Prostate gland (tissue), 2 donors: Measurements from ENCODE around the gene MCM3AP.

Source experiments
- POLR2A ChIP-seq: fragments of 450-650 bp; IDR thresholded peaks from one replicate; pipeline ENCODE4 v1.6.1; 2016; ENCODE audit warnings: antibody characterized with exemption, mild to moderate bottlenecking
- POLR2AphosphoS5 ChIP-seq: sonication (generic); formaldehyde crosslinking; IDR thresholded peaks from one replicate; pipeline ENCODE4 v1.6.1; 2017; ENCODE audit warnings: antibody characterized with exemption
- TF ChIP-seq, protein P1 (sequence below), 4 experiments: fragments of 200-600 bp in 2 of 4; fragments of 450-650 bp in 2 of 4; sonication (generic) in 2 of 4; IDR thresholded peaks; 1 replicate in 3 of 4; 2 replicates in 1 of 4; pipeline ENCODE4 v1.5.1; 2016 to 2019; ENCODE audit warnings: antibody characterized with exemption in 4 of 4, mild to moderate bottlenecking in 2 of 4, moderate library complexity in 2 of 4

DNA sequence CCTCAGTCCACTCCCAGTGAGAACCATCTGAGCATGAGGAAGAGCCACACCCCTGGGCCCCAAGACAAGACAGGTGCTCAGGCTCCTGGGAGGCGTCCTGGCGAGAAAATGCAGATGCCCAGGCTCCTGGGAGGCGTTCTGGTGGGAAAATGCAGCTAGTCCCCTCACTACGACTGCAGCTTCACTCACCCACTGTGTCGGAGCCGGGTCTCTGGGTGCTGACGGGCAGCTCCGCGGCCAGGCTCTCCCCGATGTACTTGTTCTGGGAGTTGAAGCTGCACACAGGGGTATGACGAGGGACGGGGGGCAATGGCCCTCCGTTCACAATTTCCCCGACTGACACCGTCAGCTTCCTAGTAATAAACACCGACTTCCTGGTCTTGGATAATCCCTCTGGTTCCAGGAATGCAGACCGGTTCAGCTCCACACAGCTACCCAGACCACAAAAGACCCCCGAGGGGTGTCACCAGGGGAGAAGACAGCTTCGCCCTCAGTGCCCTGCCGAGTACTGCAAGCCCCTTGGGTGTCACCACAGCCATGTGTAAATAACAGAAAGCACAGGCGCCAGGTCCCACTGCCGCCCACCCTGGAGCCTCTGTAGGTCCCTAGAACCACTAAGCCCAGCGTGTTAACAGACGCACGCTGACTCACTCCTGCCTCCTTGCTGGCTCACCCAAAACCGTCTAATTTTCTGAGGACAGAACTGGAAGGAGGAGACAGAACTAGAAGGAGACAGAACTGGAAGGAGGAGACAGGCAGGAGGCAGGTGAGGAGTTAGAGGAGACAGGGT, 19.5 kb downstream of the MCM3AP start:
- TF ChIP-seq, protein P1, sequence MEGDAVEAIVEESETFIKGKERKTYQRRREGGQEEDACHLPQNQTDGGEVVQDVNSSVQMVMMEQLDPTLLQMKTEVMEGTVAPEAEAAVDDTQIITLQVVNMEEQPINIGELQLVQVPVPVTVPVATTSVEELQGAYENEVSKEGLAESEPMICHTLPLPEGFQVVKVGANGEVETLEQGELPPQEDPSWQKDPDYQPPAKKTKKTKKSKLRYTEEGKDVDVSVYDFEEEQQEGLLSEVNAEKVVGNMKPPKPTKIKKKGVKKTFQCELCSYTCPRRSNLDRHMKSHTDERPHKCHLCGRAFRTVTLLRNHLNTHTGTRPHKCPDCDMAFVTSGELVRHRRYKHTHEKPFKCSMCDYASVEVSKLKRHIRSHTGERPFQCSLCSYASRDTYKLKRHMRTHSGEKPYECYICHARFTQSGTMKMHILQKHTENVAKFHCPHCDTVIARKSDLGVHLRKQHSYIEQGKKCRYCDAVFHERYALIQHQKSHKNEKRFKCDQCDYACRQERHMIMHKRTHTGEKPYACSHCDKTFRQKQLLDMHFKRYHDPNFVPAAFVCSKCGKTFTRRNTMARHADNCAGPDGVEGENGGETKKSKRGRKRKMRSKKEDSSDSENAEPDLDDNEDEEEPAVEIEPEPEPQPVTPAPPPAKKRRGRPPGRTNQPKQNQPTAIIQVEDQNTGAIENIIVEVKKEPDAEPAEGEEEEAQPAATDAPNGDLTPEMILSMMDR (IDR thresholded peaks at IDR 0.05), result no peak
- TF ChIP-seq POLR2A, result no peak
- TF ChIP-seq POLR2AphosphoS5, result no peak
